GM19324 (cell line): Measurements from ENCODE around the gene ITGAD.

Experiments used
- ATAC-seq: cut with Tn5 transposase; IDR thresholded peaks from one replicate; pipeline ENCODE4 v1.9.1; 2021; ENCODE audit warnings: mild to moderate bottlenecking, moderate library complexity; ENCODE audit not compliant: unreplicated experiment, low FRiP score

Gene ITGAD

GRCh38 chr16:31473264-31473984, 80.3 kb downstream of the ITGAD start:
- no peak for ATAC-seq

- ATAC-seq: no peak
These were observed 81.1 kb downstream of the ITGAD start for GRCh38 chr16:31474173-31474714.

- no peak for ATAC-seq
These were observed 81.9 kb downstream of the ITGAD start for GRCh38 chr16:31474773-31475738.

GRCh38 chr16:31475946-31476302, 82.8 kb downstream of the ITGAD start:
- no peak for ATAC-seq
